IMR-90 (cell line): ENCODE data around the gene ALK.

Experiments
- BHLHE40 ChIP-seq: fragments of 150-350 bp; IDR thresholded peaks from 2 replicates; pipeline ENCODE4 v1.6.1; 2016; ENCODE audit warnings: mild to moderate bottlenecking, low read depth, low read length
- CEBPB ChIP-seq: IDR thresholded peaks from 2 replicates; pipeline ENCODE4 v1.6.1; 2012; ENCODE audit warnings: low read depth, low read length, improper control_type of control experiment
- CHD1 ChIP-seq: IDR thresholded peaks from 2 replicates; pipeline ENCODE4 v1.6.1; 2012; ENCODE audit warnings: low read depth, low read length, improper control_type of control experiment
- FOS ChIP-seq: fragments of 150-350 bp; IDR thresholded peaks from 2 replicates; pipeline ENCODE4 v1.6.1; 2016; ENCODE audit warnings: low read depth, low read length
- MAFK ChIP-seq: IDR thresholded peaks from 2 replicates; pipeline ENCODE4 v1.6.1; 2012; ENCODE audit warnings: low read depth, low read length, improper control_type of control experiment
- MXI1 ChIP-seq: IDR thresholded peaks from 2 replicates; pipeline ENCODE4 v1.6.1; 2012; ENCODE audit warnings: low read depth, mild to moderate bottlenecking, low read length, moderate library complexity, borderline replicate concordance
- NFE2L2 ChIP-seq: fragments of 150-350 bp; IDR thresholded peaks from 2 replicates; pipeline ENCODE4 v1.6.1; 2016; ENCODE audit warnings: low read depth, mild to moderate bottlenecking, low read length
- POLR2A ChIP-seq: IDR thresholded peaks from 2 replicates; pipeline ENCODE4 v1.6.1; 2012; ENCODE audit warnings: mild to moderate bottlenecking, low read depth, low read length
- RAD21 ChIP-seq: IDR thresholded peaks from 2 replicates; pipeline ENCODE4 v1.6.1; 2012; ENCODE audit warnings: low read length, improper control_type of control experiment
- RCOR1 ChIP-seq: IDR thresholded peaks from 2 replicates; pipeline ENCODE4 v1.6.1; 2012; ENCODE audit warnings: mild to moderate bottlenecking, low read length, improper control_type of control experiment; ENCODE audit not compliant: insufficient replicate concordance
- SMC3 ChIP-seq: fragments of 150-350 bp; IDR thresholded peaks from 2 replicates; pipeline ENCODE4 v1.6.1; 2016; ENCODE audit warnings: low read depth, mild to moderate bottlenecking, antibody characterized with exemption, low read length, moderate library complexity
- TF ChIP-seq, protein P1 (sequence below): conservative IDR thresholded peaks from 2 replicates; pipeline ENCODE4 v1.5.1; 2012; ENCODE audit warnings: mild to moderate bottlenecking, low read depth, low read length, improper control_type of control experiment
- TF ChIP-seq, protein P2 (sequence below): fragments of 150-350 bp; IDR thresholded peaks from 2 replicates; pipeline ENCODE4 v1.6.1; 2017; ENCODE audit warnings: mild to moderate bottlenecking, antibody characterized with exemption, low read length, low read depth

DNA sequence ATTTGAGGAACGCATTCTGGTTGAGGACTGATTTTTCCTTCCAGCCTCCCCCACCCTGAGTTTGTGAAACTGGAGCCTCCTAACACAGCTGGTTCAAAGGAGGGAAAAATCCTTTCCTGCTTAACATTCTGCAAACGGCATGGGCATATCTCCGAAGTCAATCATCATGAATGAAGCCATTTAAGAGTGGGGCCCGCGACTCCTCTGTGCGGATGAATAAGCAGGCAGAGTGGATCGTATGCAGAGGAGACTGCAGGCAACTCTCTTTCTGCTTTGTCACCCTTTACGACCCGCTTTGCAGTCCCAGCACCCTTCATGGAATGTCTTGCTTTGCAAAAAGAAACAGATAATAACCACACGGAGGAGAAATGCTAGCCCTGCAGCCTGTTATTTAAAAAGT lies 500.9 kb downstream of the ALK start:
- TF ChIP-seq, protein P1, sequence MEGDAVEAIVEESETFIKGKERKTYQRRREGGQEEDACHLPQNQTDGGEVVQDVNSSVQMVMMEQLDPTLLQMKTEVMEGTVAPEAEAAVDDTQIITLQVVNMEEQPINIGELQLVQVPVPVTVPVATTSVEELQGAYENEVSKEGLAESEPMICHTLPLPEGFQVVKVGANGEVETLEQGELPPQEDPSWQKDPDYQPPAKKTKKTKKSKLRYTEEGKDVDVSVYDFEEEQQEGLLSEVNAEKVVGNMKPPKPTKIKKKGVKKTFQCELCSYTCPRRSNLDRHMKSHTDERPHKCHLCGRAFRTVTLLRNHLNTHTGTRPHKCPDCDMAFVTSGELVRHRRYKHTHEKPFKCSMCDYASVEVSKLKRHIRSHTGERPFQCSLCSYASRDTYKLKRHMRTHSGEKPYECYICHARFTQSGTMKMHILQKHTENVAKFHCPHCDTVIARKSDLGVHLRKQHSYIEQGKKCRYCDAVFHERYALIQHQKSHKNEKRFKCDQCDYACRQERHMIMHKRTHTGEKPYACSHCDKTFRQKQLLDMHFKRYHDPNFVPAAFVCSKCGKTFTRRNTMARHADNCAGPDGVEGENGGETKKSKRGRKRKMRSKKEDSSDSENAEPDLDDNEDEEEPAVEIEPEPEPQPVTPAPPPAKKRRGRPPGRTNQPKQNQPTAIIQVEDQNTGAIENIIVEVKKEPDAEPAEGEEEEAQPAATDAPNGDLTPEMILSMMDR, result no peak
- TF ChIP-seq MXI1 (no peak), POLR2A (no peak), CEBPB (no peak), BHLHE40 (no peak), RAD21 (no peak), SMC3 (no peak), NFE2L2 (no peak), RCOR1 (no peak), MAFK (no peak), FOS (no peak), CHD1 (no peak)
- TF ChIP-seq, protein P2, sequence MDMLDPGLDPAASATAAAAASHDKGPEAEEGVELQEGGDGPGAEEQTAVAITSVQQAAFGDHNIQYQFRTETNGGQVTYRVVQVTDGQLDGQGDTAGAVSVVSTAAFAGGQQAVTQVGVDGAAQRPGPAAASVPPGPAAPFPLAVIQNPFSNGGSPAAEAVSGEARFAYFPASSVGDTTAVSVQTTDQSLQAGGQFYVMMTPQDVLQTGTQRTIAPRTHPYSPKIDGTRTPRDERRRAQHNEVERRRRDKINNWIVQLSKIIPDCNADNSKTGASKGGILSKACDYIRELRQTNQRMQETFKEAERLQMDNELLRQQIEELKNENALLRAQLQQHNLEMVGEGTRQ, result no peak
